ENCODE results near the gene DLX1.
"Not testable (repeated sequence)": the region's sequence is repeated elsewhere in the genome, so short reads cannot be mapped to it uniquely, and the experiment has no call there.

The DLX1 gene

GRCh38 chr2:172065111-172065510 lies 20.2 kb upstream of the DLX1 start:
- no peak for DNase-seq

DNA sequence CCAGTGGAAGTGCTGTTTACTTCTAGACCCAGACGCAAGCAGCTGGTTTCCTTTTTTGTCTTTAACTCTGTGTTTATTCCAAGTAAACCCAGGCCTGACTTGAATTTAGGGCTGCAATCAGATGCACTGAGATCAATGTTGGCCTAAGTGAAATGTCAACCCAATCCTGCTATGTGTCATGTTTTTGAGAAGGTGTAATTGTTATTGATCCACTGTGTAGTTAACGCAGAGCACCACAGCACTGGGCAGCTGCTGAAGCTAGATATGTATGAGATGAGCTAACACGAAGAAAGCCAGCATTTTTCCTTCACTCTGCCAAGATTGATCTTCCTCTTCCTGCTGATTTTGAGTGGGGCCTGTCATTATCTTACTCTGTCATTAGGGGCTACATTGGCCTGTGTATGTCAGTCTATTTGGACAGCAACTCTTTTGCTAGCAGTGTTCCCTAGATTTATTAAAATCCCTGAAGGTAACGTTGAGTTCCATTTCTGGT lies 18.9 kb upstream of the DLX1 start:
- DNase-seq: no peak

GRCh38 chr2:172067905-172068304 lies 17.4 kb upstream of the DLX1 start:
- not testable (repeated sequence) for DNase-seq

GRCh38 chr2:172070936-172071335 lies 14.4 kb upstream of the DLX1 start:
- DNase-seq: no peak

GRCh38 chr2:172072303-172072702 lies 13.0 kb upstream of the DLX1 start:
- no peak for DNase-seq

DNA sequence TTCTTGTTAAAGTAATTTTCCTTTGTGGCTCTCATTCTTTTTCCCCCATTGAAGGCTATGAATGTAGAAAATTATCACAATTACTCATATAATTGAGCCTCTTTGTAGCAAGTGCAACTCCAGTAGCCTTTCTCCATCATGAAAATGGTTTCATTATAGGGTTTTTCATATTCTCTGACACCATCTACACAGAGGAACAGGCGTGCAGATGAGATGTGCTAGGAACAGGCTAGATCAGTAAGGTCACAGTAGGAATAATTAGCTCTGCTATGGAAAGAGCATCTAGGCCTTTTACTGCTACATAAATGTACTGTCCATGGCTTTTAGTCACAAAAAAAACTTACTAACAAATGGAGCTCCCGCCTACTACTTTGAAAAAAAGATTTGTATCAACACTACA lies 12.6 kb upstream of the DLX1 start:
- DNase-seq: no peak

GRCh38 chr2:172073518-172073917 lies 11.8 kb upstream of the DLX1 start:
- no peak for DNase-seq

DNA sequence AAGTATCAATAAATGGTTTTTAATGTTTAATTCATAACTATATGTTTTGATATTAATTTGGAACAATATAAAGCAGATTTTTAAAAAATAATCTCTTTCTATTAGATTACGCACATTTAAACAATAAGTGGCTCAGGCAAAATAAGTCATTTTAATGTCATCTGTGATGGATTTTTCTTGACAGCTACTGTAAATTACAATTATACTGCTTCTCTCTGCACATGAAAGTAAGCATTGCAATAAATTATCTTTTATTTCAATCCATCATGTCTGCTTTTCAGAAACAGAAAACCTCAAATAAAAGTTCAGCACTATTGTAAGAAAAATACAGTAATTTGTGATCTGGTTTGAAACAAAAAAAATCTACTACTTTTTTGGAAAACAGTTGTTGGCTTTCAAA lies 11.1 kb upstream of the DLX1 start:
- no peak for DNase-seq

GRCh38 chr2:172079416-172079815 lies 5.9 kb upstream of the DLX1 start:
- DNase-seq: no peak

GRCh38 chr2:172079838-172080640 lies 5.3 kb upstream of the DLX1 start:
- no peak for DNase-seq

DNA sequence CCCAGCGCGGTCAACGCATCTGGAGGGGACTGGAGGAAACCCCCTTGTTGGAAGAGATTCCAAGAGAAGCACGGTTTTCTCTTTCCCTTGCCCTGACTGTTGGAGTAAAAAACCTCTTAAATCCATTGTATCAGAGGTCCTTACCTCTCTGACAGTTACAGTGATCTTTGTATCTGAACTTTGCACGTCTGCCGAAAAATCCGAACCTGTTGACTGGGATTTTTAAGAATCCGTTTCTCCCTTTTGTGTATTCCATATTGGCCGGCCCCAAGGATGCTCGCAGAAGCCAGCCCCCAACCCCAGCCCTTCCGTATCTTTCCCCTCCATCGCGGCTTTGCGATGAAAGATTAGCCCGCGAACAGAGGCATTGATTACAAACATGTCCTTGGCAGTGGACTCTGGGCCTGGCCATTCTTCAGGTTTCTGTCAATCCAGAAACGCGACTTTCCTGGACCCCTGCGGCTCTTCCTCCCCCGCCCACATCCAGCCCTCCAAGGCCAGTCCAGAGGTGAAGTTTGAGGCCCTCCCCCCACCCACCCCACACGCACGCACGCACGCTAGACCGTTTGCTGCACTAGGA lies 4.6 kb upstream of the DLX1 start:
- DNase-seq: no peak

GRCh38 chr2:172081221-172082022 lies 3.9 kb upstream of the DLX1 start:
- DNase-seq: no peak

DNA sequence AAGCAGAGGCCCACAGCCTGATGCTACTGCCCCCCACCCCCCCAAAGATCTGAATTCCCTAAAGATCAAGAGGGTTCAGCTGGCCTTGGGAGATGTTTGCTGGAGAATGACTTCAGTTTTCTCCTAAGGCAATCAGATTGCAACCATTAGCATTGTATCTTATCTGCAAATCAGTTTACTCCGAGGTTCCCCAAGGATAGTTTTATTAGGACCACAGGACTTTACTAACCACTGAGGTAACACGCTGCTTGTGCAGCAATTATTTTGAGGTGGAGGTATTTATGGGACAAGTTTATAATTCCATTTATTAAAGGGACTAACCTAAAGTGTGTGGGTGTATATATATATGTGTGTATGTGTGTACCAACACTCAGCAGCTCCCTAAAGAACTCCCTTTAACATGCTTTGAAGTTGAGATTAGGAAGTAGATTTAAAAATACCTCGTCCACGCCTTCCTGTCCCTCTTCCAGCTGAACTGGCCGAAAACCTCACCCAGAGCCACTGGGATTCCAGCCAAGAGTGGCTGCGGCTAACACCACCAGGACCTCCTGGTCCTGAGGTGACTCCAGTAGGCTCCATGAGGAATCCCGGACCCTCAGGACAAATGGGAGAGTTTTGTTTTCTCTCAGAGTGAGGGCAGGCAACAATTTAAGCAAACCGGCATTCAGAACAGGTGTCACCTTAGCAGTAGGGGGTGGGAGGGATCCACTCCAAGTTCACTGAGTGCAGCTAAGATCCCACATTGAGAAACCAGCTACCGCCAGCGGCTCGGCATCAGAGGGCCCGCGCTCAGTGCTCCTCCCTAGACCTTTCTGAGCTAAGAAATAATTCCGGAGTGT lies 3.0 kb upstream of the DLX1 start:
- DNase-seq: no peak

DNA sequence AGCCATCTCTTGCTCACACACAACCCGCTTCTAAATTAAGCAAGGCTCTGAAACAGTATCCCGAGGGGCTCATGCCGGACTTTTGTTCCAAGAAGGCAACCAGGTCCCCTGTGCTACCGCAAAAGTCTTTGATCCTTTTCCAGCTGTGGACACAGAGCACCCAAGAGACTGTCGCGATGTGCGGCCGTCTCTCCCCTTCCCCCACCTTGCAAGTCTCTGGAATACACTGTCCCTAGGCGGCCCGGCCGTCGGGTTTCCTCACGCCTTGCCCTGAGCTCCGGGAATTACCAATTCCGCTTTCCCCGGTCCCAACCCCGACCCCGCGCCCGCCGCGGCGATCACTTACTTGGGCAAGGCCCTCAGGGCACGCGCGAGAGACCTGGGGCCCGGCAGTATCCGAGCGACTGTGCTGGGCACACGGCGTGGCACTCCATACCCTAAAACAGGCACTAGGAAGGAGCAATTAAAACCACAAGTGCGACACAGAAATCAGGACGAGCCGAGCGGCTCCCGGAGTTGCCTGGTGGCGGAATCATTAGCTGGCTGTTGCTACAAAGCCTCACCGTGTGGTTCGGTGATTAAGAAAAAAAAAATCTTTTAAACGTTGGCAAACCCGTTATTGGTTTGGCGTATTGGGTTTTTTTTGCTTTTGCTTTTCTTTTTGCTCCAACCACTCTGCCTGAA lies 2.2 kb upstream of the DLX1 start:
- no peak for DNase-seq

- DNase-seq: no peak
Measured at GRCh38 chr2:172083628-172084394, 1.5 kb upstream of the DLX1 start.

DNA sequence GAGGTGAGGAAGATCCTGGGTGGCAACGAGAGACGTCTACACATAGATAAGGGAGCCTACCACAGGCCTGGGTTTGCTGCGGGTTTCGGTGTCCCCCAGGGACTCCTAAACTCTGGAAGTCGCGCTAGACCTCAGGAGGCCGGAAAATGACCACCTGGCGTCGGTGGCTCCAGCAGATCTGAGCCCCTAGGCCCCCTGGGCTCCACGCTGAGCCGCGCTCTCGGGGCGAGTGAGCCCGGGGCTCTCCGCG lies 987 bp upstream of the DLX1 start:
- DNase-seq: no peak

- DNase-seq: no peak
Measured at GRCh38 chr2:172084645-172085459, 455 bp upstream of the DLX1 start.

- no peak for DNase-seq
Measured at GRCh38 chr2:172086241-172087206, 1.2 kb downstream of the DLX1 start.

- no peak for DNase-seq
Measured at GRCh38 chr2:172087207-172087779, 2.0 kb downstream of the DLX1 start.
